ENCODE measurements around the gene PITHD1. TPM values are rescaled to one million over a fixed set of nuclear protein-coding genes. Genes with fewer than 3 reads are reported as not detected.
"Not testable (repeated sequence)": the region's sequence is repeated elsewhere in the genome, so short reads cannot be mapped to it uniquely, and the experiment has no call there.

The PITHD1 gene
- total and polyA plus RNA-seq, 2 donors = 89.1 to 118 TPM

DNA sequence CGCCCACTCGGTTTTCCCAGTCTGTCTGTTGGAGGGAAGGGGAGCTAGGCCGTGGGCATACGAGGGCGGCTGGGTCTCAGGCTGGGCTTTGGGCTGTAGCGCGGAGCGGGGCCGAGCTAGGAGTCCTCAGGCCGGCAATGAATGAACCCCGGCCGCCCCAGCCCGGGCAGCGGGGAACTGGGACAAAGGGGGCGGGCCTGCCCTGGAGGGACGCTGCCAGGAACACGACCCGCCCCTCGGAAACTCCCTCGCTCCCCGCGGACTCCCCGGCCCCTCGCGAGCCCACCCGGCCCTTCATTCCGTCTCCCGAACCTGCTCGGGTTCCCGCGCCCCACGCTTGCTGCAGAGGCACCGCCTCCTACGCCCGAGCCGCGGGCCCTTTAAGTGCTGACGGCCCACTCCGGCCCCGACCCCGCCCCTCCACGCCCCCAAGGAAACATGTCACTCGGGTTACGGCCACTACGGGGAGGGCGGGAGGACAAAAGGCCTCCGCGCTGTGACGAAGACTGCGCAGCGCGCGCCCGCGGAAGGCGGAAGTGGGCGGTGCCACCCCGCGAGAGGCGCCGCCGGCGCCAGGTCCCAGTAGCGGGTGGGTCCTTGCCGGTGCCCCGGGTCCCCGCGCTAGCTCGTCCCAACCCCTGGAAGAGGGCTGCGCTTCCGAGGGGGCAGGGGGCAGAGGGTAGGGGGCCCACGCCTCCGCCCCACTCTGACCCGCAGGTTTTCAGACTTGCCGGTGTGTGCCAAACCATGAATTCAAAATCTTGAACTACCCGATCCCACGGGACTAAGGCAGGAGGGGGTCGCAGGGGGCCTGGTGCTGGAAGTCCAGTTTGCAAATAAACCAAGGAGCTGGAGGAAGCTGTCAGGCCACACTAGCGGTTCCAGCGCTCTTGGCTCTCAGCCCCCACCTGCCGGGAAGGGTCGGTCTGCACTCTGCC, 22.5 kb downstream of the PITHD1 start, which contains the start of gene GALE:
GALE (minus strand) TSS at position 355 of the 938 bp plus-strand sequence. CDS start 1,747 bp downstream, outside the sequence.
- H3K27me3 ChIP-seq (ENCODE audit: control insufficient read depth in 2 of 2, insufficient read depth in 1 of 2, low read length in 1 of 2) = no peaks in the 10 kb centered on the region
- peaks cover 8 to 30% of the 10 kb centered on the region in 2 donors for H3K4me1 ChIP-seq (ENCODE audit: control insufficient read depth in 2 of 2, insufficient read depth in 2 of 2, low read length in 2 of 2)
- H3K4me3 ChIP-seq (ENCODE audit: low read length in 2 of 2) = peak within 1 kb of the TSS; percentile 50 to 82
- peak within 1 kb of the TSS; percentile 75 to 80 for H3K27ac ChIP-seq (ENCODE audit: low read depth in 1 of 2, low read length in 1 of 2)
- H3K9me3 ChIP-seq (ENCODE audit: control insufficient read depth in 2 of 2, insufficient read depth in 1 of 2, low read length in 1 of 2) = no peaks in the 10 kb centered on the region
- peak; percentile 91 to 99 (median 97) for DNase-seq (ENCODE audit: low read depth in 6 of 9, low spot score in 9 of 9)
- WGBS = under 1% methylated on average over 82 of the region's 82 CpGs
- H3K36me3 ChIP-seq (ENCODE audit: control insufficient read depth in 2 of 2, insufficient read depth in 2 of 2, low read length in 1 of 2) = peaks cover 34 to 40% of the 10 kb centered on the region in 2 donors

DNA sequence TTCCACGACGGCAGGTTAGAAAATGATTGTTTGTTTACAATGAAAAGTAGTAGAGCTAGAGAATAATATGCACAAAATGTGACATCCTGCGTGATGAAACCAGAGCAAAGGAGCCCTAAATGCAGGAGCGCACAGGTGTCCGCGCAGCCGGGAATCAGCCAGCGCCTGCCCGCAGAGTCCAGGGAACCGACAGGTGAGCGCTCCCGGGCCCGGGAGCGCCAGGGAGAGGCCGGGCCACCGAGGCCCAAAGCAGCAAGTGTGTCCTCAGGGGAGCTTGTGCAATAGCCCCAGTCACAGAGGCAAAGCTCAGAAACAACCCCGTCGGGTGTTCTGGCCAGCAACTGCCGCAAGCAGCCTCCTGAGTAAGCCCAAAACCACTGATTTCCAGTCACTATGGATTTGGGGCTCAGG, 23.1 kb downstream of the PITHD1 start:
- peaks cover 27 to 37% of the 10 kb centered on the region in 2 donors for H3K36me3 ChIP-seq (ENCODE audit: control insufficient read depth in 2 of 2, insufficient read depth in 2 of 2, low read length in 1 of 2)
- peak overlapping the region; percentile 50 to 82 for H3K4me3 ChIP-seq (ENCODE audit: low read length in 2 of 2)
- H3K27ac ChIP-seq (ENCODE audit: low read depth in 1 of 2, low read length in 1 of 2) = peak overlapping the region; percentile 75 to 80
- peaks cover 8 to 30% of the 10 kb centered on the region in 2 donors for H3K4me1 ChIP-seq (ENCODE audit: control insufficient read depth in 2 of 2, insufficient read depth in 2 of 2, low read length in 2 of 2)
- no peaks in the 10 kb centered on the region for H3K27me3 ChIP-seq (ENCODE audit: control insufficient read depth in 2 of 2, insufficient read depth in 1 of 2, low read length in 1 of 2)
- DNase-seq (ENCODE audit: low read depth in 6 of 9, low spot score in 9 of 9) = no peak
- WGBS = 57% methylated on average over 19 of the region's 19 CpGs
- H3K9me3 ChIP-seq (ENCODE audit: control insufficient read depth in 2 of 2, insufficient read depth in 1 of 2, low read length in 1 of 2) = no peaks in the 10 kb centered on the region

DNA sequence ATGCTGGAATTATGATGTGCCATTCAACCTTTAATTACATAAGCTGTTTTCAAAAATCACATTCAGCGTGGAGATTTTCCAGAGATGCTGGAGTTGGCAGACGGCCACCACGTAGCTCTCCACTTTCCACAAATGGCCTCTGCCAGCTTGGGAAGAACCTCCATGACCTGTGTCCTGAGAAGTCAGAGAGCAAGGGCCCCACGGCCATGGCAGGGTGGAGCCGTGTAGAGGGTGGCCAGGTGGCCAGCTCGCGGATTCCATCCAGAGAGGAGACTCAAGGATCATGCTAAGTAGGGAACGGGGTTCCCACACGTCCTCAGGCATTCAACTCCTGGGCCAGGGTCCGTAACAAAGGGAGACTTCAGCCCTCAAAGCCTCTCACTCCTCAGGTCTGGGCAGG, 23.7 kb downstream of the PITHD1 start:
- H3K36me3 ChIP-seq (ENCODE audit: control insufficient read depth in 2 of 2, insufficient read depth in 2 of 2, low read length in 1 of 2) = peaks cover 22 to 34% of the 10 kb centered on the region in 2 donors
- DNase-seq (ENCODE audit: low read depth in 6 of 9, low spot score in 9 of 9) = no peak
- WGBS = 86% methylated on average over 10 of the region's 10 CpGs

DNA sequence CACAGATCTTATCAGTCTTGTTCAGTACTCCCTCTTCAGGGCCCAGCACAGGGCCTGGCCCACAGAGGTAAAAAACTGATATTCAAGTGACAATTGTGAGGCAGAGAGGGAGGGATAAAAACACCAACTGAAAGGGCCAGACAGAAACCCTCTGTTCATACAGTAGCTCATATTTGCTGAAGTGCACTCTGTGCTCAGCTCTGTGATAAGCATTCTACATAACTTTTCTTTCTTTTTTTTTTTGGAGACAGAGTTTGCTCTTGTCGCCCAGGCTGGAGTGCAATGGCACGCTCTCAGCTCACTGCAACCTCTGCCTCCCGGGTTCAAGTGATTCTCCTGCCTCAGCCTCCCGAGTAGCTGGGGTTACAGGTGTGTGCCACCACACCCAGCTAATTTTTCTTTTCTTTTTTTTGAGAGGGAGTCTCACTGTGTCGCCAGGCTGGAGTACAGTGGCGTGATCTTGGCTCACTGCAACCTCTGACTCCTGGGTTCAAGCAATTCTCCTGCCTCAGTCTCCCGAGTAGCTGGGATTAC, 24.7 kb downstream of the PITHD1 start:
- 95% methylated on average over 7 of the region's 7 CpGs for WGBS
- not testable (repeated sequence) for H3K27ac ChIP-seq (ENCODE audit: low read depth in 1 of 2, low read length in 1 of 2)
- H3K36me3 ChIP-seq (ENCODE audit: control insufficient read depth in 2 of 2, insufficient read depth in 2 of 2, low read length in 1 of 2) = peaks cover 17 to 32% of the 10 kb centered on the region in 2 donors

More for the DNA sequence above, 23.7 kb downstream of the PITHD1 start:
- H3K27ac ChIP-seq (ENCODE audit: low read depth in 1 of 2, low read length in 1 of 2) = no peak overlapping the region
- H3K4me1 ChIP-seq (ENCODE audit: control insufficient read depth in 2 of 2, insufficient read depth in 2 of 2, low read length in 2 of 2) = peaks cover 8 to 30% of the 10 kb centered on the region in 2 donors
- H3K9me3 ChIP-seq (ENCODE audit: control insufficient read depth in 2 of 2, insufficient read depth in 1 of 2, low read length in 1 of 2) = no peaks in the 10 kb centered on the region
- H3K27me3 ChIP-seq (ENCODE audit: control insufficient read depth in 2 of 2, insufficient read depth in 1 of 2, low read length in 1 of 2) = no peaks in the 10 kb centered on the region
- no peak overlapping the region for H3K4me3 ChIP-seq (ENCODE audit: low read length in 2 of 2)

DNA sequence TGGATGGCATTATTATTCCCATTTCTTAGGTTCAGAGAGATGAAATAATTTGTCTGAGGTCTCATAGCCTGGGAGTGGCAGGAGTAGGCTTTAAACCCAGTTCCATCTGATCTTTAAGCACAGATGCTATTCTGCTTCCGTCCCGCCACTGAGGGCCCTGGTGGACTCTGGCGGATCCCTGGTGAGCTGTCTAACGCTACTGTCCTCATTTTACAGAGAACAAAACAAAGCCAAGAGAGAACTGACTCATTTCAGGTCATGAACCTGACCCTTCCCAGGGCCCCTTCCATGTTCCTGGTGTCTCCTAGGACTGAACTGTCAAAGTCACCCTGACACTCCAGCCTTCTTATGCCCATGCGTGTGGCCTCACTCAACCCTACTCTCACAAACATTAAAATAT, 25.5 kb downstream of the PITHD1 start:
- no peak for DNase-seq (ENCODE audit: low read depth in 6 of 9, low spot score in 9 of 9)
- Histone ChIP-seq H3K36me3 (ENCODE audit: control insufficient read depth in 2 of 2, insufficient read depth in 2 of 2, low read length in 1 of 2) (peaks cover 16 to 29% of the 10 kb centered on the region in 2 donors), H3K4me3 (ENCODE audit: low read length in 2 of 2) (no peak overlapping the region), H3K27ac (ENCODE audit: low read depth in 1 of 2, low read length in 1 of 2) (no peak overlapping the region), H3K27me3 (ENCODE audit: control insufficient read depth in 2 of 2, insufficient read depth in 1 of 2, low read length in 1 of 2) (no peaks in the 10 kb centered on the region), H3K9me3 (ENCODE audit: control insufficient read depth in 2 of 2, insufficient read depth in 1 of 2, low read length in 1 of 2) (peaks cover 0 to 4% of the 10 kb centered on the region in 2 donors), H3K4me1 (ENCODE audit: control insufficient read depth in 2 of 2, insufficient read depth in 2 of 2, low read length in 2 of 2) (peaks cover 8 to 35% of the 10 kb centered on the region in 2 donors)
- 97% methylated on average over 5 of the region's 5 CpGs for WGBS

More for the DNA sequence above, 24.7 kb downstream of the PITHD1 start:
- not testable (repeated sequence) for DNase-seq (ENCODE audit: low read depth in 6 of 9, low spot score in 9 of 9); H3K27me3 ChIP-seq (ENCODE audit: control insufficient read depth in 2 of 2, insufficient read depth in 1 of 2, low read length in 1 of 2); H3K4me3 ChIP-seq (ENCODE audit: low read length in 2 of 2); H3K9me3 ChIP-seq (ENCODE audit: control insufficient read depth in 2 of 2, insufficient read depth in 1 of 2, low read length in 1 of 2)
- peaks cover 8 to 35% of the 10 kb centered on the region in 2 donors for H3K4me1 ChIP-seq (ENCODE audit: control insufficient read depth in 2 of 2, insufficient read depth in 2 of 2, low read length in 2 of 2)

DNA sequence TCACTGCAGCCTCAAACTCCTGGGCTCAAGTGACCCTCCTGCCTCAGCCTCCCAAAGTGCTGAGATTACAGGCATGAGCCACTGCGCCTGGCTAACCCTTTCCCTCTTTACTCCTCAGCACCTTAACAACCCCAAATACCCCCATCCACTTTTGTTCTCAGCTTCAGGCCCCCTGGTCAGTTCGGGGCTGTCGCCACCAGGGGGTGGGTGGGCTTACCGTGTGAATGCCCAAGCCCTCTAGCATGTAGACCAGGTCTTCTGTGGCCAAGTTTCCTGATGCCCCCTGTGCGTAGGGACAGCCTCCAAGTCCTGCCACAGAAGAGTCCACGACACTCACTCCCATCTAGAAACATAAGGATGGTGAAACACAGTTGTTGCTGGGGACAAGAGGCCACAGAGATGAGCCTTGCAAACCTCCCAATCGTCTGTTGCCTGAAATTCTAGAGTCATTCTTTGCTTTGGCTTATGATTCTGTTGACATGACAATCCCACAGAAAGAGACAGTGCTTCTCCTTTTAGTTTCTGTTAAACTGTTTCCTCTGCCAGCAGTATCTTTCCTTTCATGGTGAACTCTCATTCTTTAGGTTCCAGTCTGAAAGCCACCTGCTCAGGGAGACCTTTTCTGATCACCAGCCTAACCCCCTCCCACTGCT, 26.1 kb downstream of the PITHD1 start:
- H3K9me3 ChIP-seq (ENCODE audit: control insufficient read depth in 2 of 2, insufficient read depth in 1 of 2, low read length in 1 of 2) = peaks cover 0 to 4% of the 10 kb centered on the region in 2 donors
- peak overlapping the region in 1 of 2 donors; percentile 26 for H3K27ac ChIP-seq (ENCODE audit: low read depth in 1 of 2, low read length in 1 of 2)
- no peaks in the 10 kb centered on the region for H3K27me3 ChIP-seq (ENCODE audit: control insufficient read depth in 2 of 2, insufficient read depth in 1 of 2, low read length in 1 of 2)
- peaks cover 14 to 28% of the 10 kb centered on the region in 2 donors for H3K36me3 ChIP-seq (ENCODE audit: control insufficient read depth in 2 of 2, insufficient read depth in 2 of 2, low read length in 1 of 2)
- DNase-seq (ENCODE audit: low read depth in 6 of 9, low spot score in 9 of 9) = no peak
- H3K4me3 ChIP-seq (ENCODE audit: low read length in 2 of 2) = no peak overlapping the region
- WGBS = 89% methylated on average over 7 of the region's 7 CpGs
- peaks cover 6 to 33% of the 10 kb centered on the region in 2 donors for H3K4me1 ChIP-seq (ENCODE audit: control insufficient read depth in 2 of 2, insufficient read depth in 2 of 2, low read length in 2 of 2)

DNA sequence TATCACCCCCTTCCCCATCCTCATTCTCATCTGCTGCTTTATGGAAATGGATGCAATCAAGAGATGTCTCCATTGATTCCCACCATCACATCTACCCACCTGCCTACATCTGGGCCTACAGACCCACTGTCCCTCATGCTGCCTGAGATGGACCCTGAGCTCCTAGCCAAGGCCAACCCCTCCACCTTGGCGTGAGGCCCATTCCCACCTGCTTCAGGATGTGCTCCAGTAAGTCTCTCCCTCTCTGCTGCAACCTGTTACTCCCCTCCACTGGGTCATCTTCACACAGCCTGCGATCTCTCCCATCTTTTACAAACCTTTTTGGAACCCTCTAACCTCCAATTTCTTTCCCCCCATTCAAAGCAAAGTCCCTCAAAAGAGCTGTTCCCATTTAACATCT, 26.8 kb downstream of the PITHD1 start:
- DNase-seq (ENCODE audit: low read depth in 6 of 9, low spot score in 9 of 9) = no peak
- peaks cover 3 to 29% of the 10 kb centered on the region in 2 donors for H3K4me1 ChIP-seq (ENCODE audit: control insufficient read depth in 2 of 2, insufficient read depth in 2 of 2, low read length in 2 of 2)
- WGBS = 96% methylated on average over 2 of the region's 2 CpGs
- peaks cover 0 to 4% of the 10 kb centered on the region in 2 donors for H3K9me3 ChIP-seq (ENCODE audit: control insufficient read depth in 2 of 2, insufficient read depth in 1 of 2, low read length in 1 of 2)
- H3K27ac ChIP-seq (ENCODE audit: low read depth in 1 of 2, low read length in 1 of 2) = no peak overlapping the region
- H3K27me3 ChIP-seq (ENCODE audit: control insufficient read depth in 2 of 2, insufficient read depth in 1 of 2, low read length in 1 of 2) = no peaks in the 10 kb centered on the region
- H3K36me3 ChIP-seq (ENCODE audit: control insufficient read depth in 2 of 2, insufficient read depth in 2 of 2, low read length in 1 of 2) = peaks cover 14 to 28% of the 10 kb centered on the region in 2 donors
- no peak overlapping the region for H3K4me3 ChIP-seq (ENCODE audit: low read length in 2 of 2)

DNA sequence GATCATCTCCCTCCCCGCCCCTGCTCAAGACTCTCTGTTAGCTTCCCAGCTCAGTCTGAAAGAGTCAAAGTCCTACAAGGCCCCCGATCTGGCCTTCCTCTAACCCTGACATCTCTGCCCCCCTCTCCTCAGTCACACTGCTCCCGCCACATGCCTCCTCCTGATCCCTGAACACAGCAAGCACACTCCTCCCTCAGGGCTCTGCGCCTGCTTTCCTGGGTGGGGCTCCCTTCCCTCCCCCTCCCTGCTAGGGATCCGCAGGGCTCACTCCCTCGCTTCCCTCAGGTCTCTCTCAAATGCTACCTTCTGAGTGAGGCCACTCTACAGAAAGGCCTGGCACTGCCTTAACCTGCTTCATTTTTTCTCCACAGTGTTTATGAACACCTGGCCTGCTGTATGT, 28.1 kb downstream of the PITHD1 start:
- Histone ChIP-seq H3K4me3 (ENCODE audit: low read length in 2 of 2) (no peak overlapping the region), H3K27ac (ENCODE audit: low read depth in 1 of 2, low read length in 1 of 2) (no peak overlapping the region), H3K36me3 (ENCODE audit: control insufficient read depth in 2 of 2, insufficient read depth in 2 of 2, low read length in 1 of 2) (peaks cover 14 to 28% of the 10 kb centered on the region in 2 donors), H3K27me3 (ENCODE audit: control insufficient read depth in 2 of 2, insufficient read depth in 1 of 2, low read length in 1 of 2) (no peaks in the 10 kb centered on the region), H3K4me1 (ENCODE audit: control insufficient read depth in 2 of 2, insufficient read depth in 2 of 2, low read length in 2 of 2) (peaks cover 3 to 32% of the 10 kb centered on the region in 2 donors), H3K9me3 (ENCODE audit: control insufficient read depth in 2 of 2, insufficient read depth in 1 of 2, low read length in 1 of 2) (peaks cover 0 to 4% of the 10 kb centered on the region in 2 donors)
- no peak for DNase-seq (ENCODE audit: low read depth in 6 of 9, low spot score in 9 of 9)
- WGBS = 79% methylated on average over 6 of the region's 6 CpGs
